ENCODE measurements around the gene ALX1. TPM values are rescaled to one million over a fixed set of nuclear protein-coding genes. Genes with fewer than 3 reads are reported as not detected.
"Not testable (repeated sequence)": the region's sequence is repeated elsewhere in the genome, so short reads cannot be mapped to it uniquely, and the experiment has no call there.

The ALX1 gene
- total and polyA plus RNA-seq, 2 experiments from 2014 or later: not detected

- H3K4me3 ChIP-seq: no peak overlapping the region
- H3K36me3 ChIP-seq (ENCODE audit: low read depth): no peaks in the 10 kb centered on the region
- DNase-seq: peak; percentile 26
- H3K9me3 ChIP-seq (ENCODE audit: low read depth): no peaks in the 10 kb centered on the region
- no peak overlapping the region for H3K9ac ChIP-seq
- 38 to 40% methylated on average over 2 of the region's 2 CpGs for WGBS, 2 experiments (ENCODE audit: low coverage in 1 of 2, low lambda C conversion rate in 2 of 2, missing lambda C conversion rate in 2 of 2)
- in situ Hi-C loops (cut with MboI): no loop called here
- no peak overlapping the region for H3K4me2 ChIP-seq (ENCODE audit: unreplicated experiment)
- no peaks in the 10 kb centered on the region for H3K4me1 ChIP-seq (ENCODE audit: insufficient read depth)
- H4K20me1 ChIP-seq (ENCODE audit: insufficient read depth): no peaks in the 10 kb centered on the region
- no peaks in the 10 kb centered on the region for H3F3A ChIP-seq (ENCODE audit: insufficient read depth)
- H2AFZ ChIP-seq: no peak overlapping the region
- TF ChIP-seq EZH2 (IDR thresholded peaks at IDR 0.05; ENCODE audit: insufficient read depth, poor library complexity, severe bottlenecking) (no peak), EZH2phosphoT487 (IDR thresholded peaks at IDR 0.05; ENCODE audit: insufficient read depth, low read depth) (no peak)
- H3K79me2 ChIP-seq (ENCODE audit: insufficient read depth): no peaks in the 10 kb centered on the region
- H3K9me2 ChIP-seq (ENCODE audit: insufficient read depth): no peaks in the 10 kb centered on the region
- no peaks in the 10 kb centered on the region for H3K27me3 ChIP-seq (replicated peaks; ENCODE audit: insufficient read depth)
- no peak overlapping the region for H3K27ac ChIP-seq
Measured at GRCh38 chr12:85310456-85311076, 30.5 kb downstream of the ALX1 start.

GRCh38 chr12:85317866-85318636, 38.0 kb downstream of the ALX1 start:
- H3K4me2 ChIP-seq (ENCODE audit: unreplicated experiment); H3K36me3 ChIP-seq (ENCODE audit: low read depth); H2AFZ ChIP-seq; DNase-seq; H3K4me1 ChIP-seq (ENCODE audit: insufficient read depth); H3K27ac ChIP-seq; H4K20me1 ChIP-seq (ENCODE audit: insufficient read depth); in situ Hi-C loops (cut with MboI); H3K4me3 ChIP-seq; H3K9ac ChIP-seq; H3K9me3 ChIP-seq (ENCODE audit: low read depth); H3K9me2 ChIP-seq (ENCODE audit: insufficient read depth); H3F3A ChIP-seq (ENCODE audit: insufficient read depth); H3K79me2 ChIP-seq (ENCODE audit: insufficient read depth); H3K27me3 ChIP-seq (replicated peaks; ENCODE audit: insufficient read depth): not testable (repeated sequence)
- WGBS, 2 experiments (ENCODE audit: low coverage in 1 of 2, low lambda C conversion rate in 2 of 2, missing lambda C conversion rate in 2 of 2): 75 to 76% methylated on average over 32 to 33 of the region's 33 CpGs

GRCh38 chr12:85322715-85323114, 42.7 kb downstream of the ALX1 start:
- no peaks in the 10 kb centered on the region for H3F3A ChIP-seq (ENCODE audit: insufficient read depth)
- H3K9me2 ChIP-seq (ENCODE audit: insufficient read depth): no peaks in the 10 kb centered on the region
- no peaks in the 10 kb centered on the region for H3K4me1 ChIP-seq (ENCODE audit: insufficient read depth)
- H3K9ac ChIP-seq: no peak overlapping the region
- no peak overlapping the region for H3K4me2 ChIP-seq (ENCODE audit: unreplicated experiment)
- H3K9me3 ChIP-seq (ENCODE audit: low read depth): no peaks in the 10 kb centered on the region
- TF ChIP-seq EZH2phosphoT487 (IDR thresholded peaks at IDR 0.05; ENCODE audit: insufficient read depth, low read depth): no peak
- no peak for TF ChIP-seq EZH2 (IDR thresholded peaks at IDR 0.05; ENCODE audit: insufficient read depth, poor library complexity, severe bottlenecking)
- in situ Hi-C loops (cut with MboI): no loop called here
- no peak overlapping the region for H3K4me3 ChIP-seq
- H3K27me3 ChIP-seq (replicated peaks; ENCODE audit: insufficient read depth): no peaks in the 10 kb centered on the region
- H3K27ac ChIP-seq: no peak overlapping the region
- no peaks in the 10 kb centered on the region for H3K36me3 ChIP-seq (ENCODE audit: low read depth)
- peak; percentile 1 for DNase-seq
- WGBS, 2 experiments (ENCODE audit: low coverage in 1 of 2, low lambda C conversion rate in 2 of 2, missing lambda C conversion rate in 2 of 2): 1 to 7% methylated on average over 2 of the region's 2 CpGs
- H2AFZ ChIP-seq: no peak overlapping the region
- no peaks in the 10 kb centered on the region for H4K20me1 ChIP-seq (ENCODE audit: insufficient read depth)
- H3K79me2 ChIP-seq (ENCODE audit: insufficient read depth): no peaks in the 10 kb centered on the region

- no peaks in the 10 kb centered on the region for H3K4me1 ChIP-seq (ENCODE audit: insufficient read depth)
- no peak for TF ChIP-seq EZH2 (IDR thresholded peaks at IDR 0.05; ENCODE audit: insufficient read depth, poor library complexity, severe bottlenecking)
- no peak for TF ChIP-seq EZH2phosphoT487 (IDR thresholded peaks at IDR 0.05; ENCODE audit: insufficient read depth, low read depth)
- H3K9me3 ChIP-seq (ENCODE audit: low read depth): no peaks in the 10 kb centered on the region
- H3K79me2 ChIP-seq (ENCODE audit: insufficient read depth): no peaks in the 10 kb centered on the region
- WGBS, 2 experiments (ENCODE audit: low coverage in 1 of 2, low lambda C conversion rate in 2 of 2, missing lambda C conversion rate in 2 of 2): 15 to 31% methylated on average over 2 of the region's 2 CpGs
- no peaks in the 10 kb centered on the region for H4K20me1 ChIP-seq (ENCODE audit: insufficient read depth)
- no peaks in the 10 kb centered on the region for H3K9me2 ChIP-seq (ENCODE audit: insufficient read depth)
- no peak overlapping the region for H2AFZ ChIP-seq
- H3K27ac ChIP-seq: no peak overlapping the region
- no peak overlapping the region for H3K9ac ChIP-seq
- H3K27me3 ChIP-seq (replicated peaks; ENCODE audit: insufficient read depth): no peaks in the 10 kb centered on the region
- H3K36me3 ChIP-seq (ENCODE audit: low read depth): no peaks in the 10 kb centered on the region
- H3F3A ChIP-seq (ENCODE audit: insufficient read depth): no peaks in the 10 kb centered on the region
- no peak for DNase-seq
- no peak overlapping the region for H3K4me3 ChIP-seq
- in situ Hi-C loops (cut with MboI): no loop called here
- no peak overlapping the region for H3K4me2 ChIP-seq (ENCODE audit: unreplicated experiment)
Measured at GRCh38 chr12:85325442-85325841, 45.4 kb downstream of the ALX1 start.
